ENCODE results near the gene HADH. TPM values are rescaled to one million over a fixed set of nuclear protein-coding genes. Genes with fewer than 3 reads are reported as not detected.

HADH gene
- total RNA-seq, 1 donor from 2014 or later = 10.8 TPM

- peak; percentile 93 for TF ChIP-seq CTCF (IDR thresholded peaks at IDR 0.05; ENCODE audit: partially characterized antibody, unreplicated experiment)
- Mint-ChIP-seq H3K4me1 (ENCODE audit: low read depth, unreplicated experiment) (no peaks in the 10 kb centered on the region), H3K9me3 (ENCODE audit: unreplicated experiment) (peaks cover 1% of the 10 kb centered on the region), H3K27ac (ENCODE audit: unreplicated experiment) (no peak overlapping the region), H3K4me3 (ENCODE audit: unreplicated experiment) (no peak overlapping the region), H3K36me3 (ENCODE audit: unreplicated experiment) (no peaks in the 10 kb centered on the region), H3K27me3 (ENCODE audit: unreplicated experiment) (no peaks in the 10 kb centered on the region)
- peak; percentile 89 for DNase-seq
Observed at GRCh38 chr4:108018040-108018883, 28.6 kb downstream of the HADH start.

GRCh38 chr4:108018884-108019187 is 29.1 kb downstream of the HADH start:
- TF ChIP-seq CTCF (IDR thresholded peaks at IDR 0.05; ENCODE audit: partially characterized antibody, unreplicated experiment) = peak; percentile 42
- DNase-seq = no peak
- Mint-ChIP-seq H3K4me3 (ENCODE audit: unreplicated experiment) (no peak overlapping the region), H3K4me1 (ENCODE audit: low read depth, unreplicated experiment) (no peaks in the 10 kb centered on the region), H3K27me3 (ENCODE audit: unreplicated experiment) (no peaks in the 10 kb centered on the region), H3K36me3 (ENCODE audit: unreplicated experiment) (no peaks in the 10 kb centered on the region), H3K27ac (ENCODE audit: unreplicated experiment) (no peak overlapping the region), H3K9me3 (ENCODE audit: unreplicated experiment) (peaks cover 1% of the 10 kb centered on the region)

- TF ChIP-seq CTCF (IDR thresholded peaks at IDR 0.05; ENCODE audit: partially characterized antibody, unreplicated experiment) = no peak
Observed at GRCh38 chr4:108024085-108024877, 34.6 kb downstream of the HADH start.

GRCh38 chr4:108024878-108025165 is 35.1 kb downstream of the HADH start:
- Mint-ChIP-seq H3K4me3 (ENCODE audit: unreplicated experiment) (no peak overlapping the region), H3K27me3 (ENCODE audit: unreplicated experiment) (no peaks in the 10 kb centered on the region), H3K36me3 (ENCODE audit: unreplicated experiment) (no peaks in the 10 kb centered on the region), H3K27ac (ENCODE audit: unreplicated experiment) (no peak overlapping the region), H3K4me1 (ENCODE audit: low read depth, unreplicated experiment) (no peaks in the 10 kb centered on the region), H3K9me3 (ENCODE audit: unreplicated experiment) (no peaks in the 10 kb centered on the region)
- DNase-seq = no peak
- TF ChIP-seq CTCF (IDR thresholded peaks at IDR 0.05; ENCODE audit: partially characterized antibody, unreplicated experiment) = no peak

More at GRCh38 chr4:108024085-108024877, 34.6 kb downstream of the HADH start:
- Mint-ChIP-seq H3K27ac (ENCODE audit: unreplicated experiment) (no peak overlapping the region), H3K9me3 (ENCODE audit: unreplicated experiment) (no peaks in the 10 kb centered on the region), H3K27me3 (ENCODE audit: unreplicated experiment) (no peaks in the 10 kb centered on the region), H3K4me3 (ENCODE audit: unreplicated experiment) (no peak overlapping the region), H3K36me3 (ENCODE audit: unreplicated experiment) (no peaks in the 10 kb centered on the region), H3K4me1 (ENCODE audit: low read depth, unreplicated experiment) (no peaks in the 10 kb centered on the region)
- no peak for DNase-seq
